A549 (cell line): ENCODE measurements around the gene PIGB.

Source experiments
- CTCF ChIP-seq: fragments of >200 bp; sonication (Bioruptor Twin); formaldehyde crosslinking; IDR thresholded peaks from 3 replicates; pipeline ENCODE4 v1.5.1; 2016
- MYC ChIP-seq: IDR thresholded peaks from 2 replicates; pipeline ENCODE4 v1.6.1; 2012; ENCODE audit warnings: mild to moderate bottlenecking, inconsistent platforms, low read length, improper control_type of control experiment, borderline replicate concordance
- POLR2A ChIP-seq: IDR thresholded peaks from 2 replicates; pipeline ENCODE4 v1.6.1; 2012; ENCODE audit warnings: mild to moderate bottlenecking, low read length

GRCh38 chr15:55334997-55335396, 16.0 kb downstream of the PIGB start:
- no peak for TF ChIP-seq POLR2A
- no peak for TF ChIP-seq MYC
- no peak for TF ChIP-seq CTCF
